NCI-H1048 (cell line): ENCODE results near the gene COA3.

Experiments
- DNase-seq: peaks from one replicate; lab custom pipeline; 2025; lab: John Stamatoyannopoulos, UW

The COA3 gene

DNA sequence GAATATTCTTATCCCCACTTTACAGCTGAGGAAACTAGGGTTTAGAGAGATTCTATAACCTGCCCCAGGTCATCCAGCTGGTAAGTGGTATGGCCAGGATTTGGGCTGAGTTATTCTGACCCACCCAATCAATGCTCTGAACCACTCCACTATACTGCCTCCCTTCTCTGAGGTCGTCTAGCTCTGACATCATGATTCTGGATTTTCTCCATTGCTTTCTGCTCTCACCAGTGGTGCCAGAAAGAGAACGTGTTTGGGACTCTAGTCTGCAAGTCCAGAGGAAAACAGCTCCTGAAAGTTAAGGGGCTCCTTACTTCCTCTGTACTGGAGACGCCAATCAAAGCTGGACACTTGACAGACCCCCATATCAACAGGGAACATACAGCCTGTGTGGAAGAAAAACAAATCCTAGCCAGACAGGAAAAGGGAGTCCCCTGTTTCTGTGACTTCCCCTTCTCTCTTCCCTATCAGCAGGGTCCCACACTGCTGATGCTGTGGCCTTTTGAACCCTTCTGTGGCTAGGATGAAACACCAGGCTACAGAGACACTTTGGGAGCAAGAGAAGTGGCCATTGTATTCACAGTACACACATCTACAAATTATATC is 47.7 kb downstream of the COA3 start:
- DNase-seq = no peak

DNA sequence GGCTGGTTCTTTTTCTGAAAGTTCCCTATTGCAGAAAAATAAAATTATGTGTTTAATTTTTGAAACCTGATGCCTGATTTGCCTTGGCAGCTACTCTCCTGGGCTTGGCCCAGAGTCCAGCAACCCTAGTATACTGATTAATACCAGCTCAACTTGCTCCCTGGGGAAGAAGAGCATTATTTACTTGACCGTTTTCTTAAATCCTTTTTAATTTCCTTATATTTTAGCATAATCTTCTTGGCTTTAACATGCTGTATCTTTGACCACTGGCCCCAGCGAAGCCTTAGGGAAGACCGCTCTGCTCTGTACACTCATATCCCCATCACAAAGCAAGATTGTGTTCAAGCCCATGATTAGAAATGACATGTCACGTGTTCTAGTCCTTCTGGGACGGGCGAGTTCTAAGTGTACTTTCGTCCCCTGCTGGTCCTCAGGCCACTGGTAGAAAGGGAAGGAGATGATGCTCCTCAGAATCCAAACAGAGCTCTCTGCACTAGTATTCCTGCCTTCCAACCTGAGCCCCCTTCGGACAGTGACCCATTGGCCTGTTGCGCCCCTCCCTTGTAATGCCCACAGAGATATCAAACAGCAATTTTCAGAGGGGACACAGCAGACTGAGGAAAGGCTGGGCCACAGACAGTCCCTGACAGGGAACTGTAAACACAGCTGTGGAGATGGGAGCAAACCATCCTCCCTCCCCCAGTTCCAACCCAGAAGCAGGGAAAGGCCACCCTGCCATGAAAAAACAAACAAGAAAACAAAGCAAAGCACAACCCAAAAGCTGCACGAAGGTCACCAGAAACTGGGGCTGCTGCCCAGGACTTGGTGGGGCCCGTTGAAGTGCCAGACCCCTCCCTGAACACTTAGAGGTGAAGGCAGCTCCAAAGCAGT is 49.4 kb downstream of the COA3 start:
- DNase-seq = no peak

DNA sequence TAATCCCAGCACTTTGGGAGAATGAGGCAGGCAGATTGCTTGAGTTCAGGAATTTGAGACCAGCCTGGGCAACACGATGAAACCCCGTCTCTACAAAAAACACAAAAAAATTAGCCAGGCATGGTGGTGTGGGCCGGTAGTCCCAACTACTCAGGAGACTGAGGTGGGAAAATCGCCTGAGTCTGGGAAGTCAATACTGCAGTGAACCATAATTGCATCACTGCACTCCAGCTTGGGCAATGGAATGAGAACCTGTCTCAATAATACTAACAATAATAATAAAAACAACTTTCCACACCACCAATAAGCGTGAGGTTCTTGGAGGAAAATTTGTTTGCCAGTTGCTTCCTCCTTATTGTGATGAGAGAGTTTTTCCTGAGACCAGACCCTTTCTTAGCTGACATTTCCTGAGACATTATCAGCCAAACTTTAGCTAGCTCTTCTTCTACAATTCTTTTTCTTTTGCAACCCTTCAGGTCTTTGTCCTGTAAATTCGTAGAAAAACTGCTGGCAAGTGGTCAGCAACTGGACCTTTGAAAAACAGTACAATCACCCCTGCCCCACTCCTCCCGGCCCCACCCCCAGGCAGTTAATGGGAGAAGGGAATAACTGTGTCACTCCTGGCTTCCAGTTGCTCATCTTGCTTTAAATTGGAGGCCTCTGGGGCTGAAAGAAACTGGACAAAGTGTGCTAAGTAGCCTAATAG is 50.1 kb downstream of the COA3 start:
- no peak for DNase-seq
